ENCODE data around the gene MYLK. TPM values are rescaled to one million over a fixed set of nuclear protein-coding genes. Genes with fewer than 3 reads are reported as not detected.

MYLK gene
- total RNA-seq, 1 donor from 2014 or later, result 46.2 TPM

- no peak for DNase-seq (ENCODE audit: low read depth)
Measured at GRCh38 chr3:123778525-123778924, 105.6 kb downstream of the MYLK start.

GRCh38 chr3:123776071-123776782 lies 107.9 kb downstream of the MYLK start:
- DNase-seq (ENCODE audit: low read depth), result no peak

- no peak for DNase-seq (ENCODE audit: low read depth)
Measured at GRCh38 chr3:123774474-123774873, 109.7 kb downstream of the MYLK start.

DNA sequence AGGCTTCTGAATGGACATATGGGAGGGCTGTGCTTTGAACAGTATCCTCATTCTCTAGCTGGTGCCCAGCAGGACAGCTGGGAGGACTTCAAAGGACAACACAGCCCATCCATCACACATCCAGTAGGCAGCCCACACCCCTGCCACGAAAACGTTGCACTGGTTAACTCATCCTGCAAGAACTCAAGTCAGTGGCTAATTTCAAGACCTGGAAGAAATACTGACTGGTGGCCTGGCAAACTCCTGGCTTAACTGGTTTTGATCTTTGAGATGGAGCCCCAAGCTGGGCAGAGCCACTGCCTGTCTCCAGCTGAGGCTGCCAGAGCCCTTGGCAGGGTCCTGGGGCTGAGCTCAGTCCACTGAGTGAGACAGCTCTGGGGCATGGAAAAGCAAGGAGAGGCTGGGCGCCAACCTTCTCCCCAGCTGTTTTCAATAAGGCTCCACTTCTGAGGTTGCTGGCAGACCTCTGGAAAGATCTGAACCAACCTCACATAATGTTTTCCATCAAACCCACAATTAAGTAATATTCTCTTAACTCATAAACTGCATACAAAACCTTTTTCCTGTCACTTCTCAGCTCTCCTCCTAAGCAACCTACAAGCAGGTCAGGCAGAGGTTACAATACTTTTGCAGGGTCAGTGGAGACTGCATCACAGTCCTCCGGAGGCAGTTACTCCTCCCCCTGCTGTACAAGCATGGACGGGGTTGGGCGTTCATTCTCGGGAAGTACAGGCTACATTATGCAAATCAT lies 110.3 kb downstream of the MYLK start:
- DNase-seq (ENCODE audit: low read depth), result peak; percentile 96

DNA sequence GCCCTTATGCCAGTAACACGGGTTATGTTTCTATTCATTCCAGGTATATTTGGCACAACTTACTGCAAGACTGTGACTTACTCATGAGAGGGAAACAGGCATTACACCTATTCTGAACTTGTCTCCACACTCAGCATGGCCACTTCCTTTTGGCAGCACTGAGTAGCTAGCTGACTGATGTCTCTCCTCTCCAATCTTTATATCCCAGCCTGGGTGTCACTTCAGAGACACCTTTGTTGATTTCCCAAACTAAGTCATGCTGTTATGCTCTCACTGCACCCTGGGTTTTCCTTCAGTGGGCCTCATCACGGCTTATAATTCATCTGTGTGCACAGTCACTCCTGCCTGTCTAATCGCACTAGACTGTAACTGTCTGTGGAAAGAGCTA lies 114.8 kb downstream of the MYLK start:
- DNase-seq (ENCODE audit: low read depth), result no peak

GRCh38 chr3:123768480-123769355 lies 115.4 kb downstream of the MYLK start:
- DNase-seq (ENCODE audit: low read depth), result no peak

- no peak for DNase-seq (ENCODE audit: low read depth)
Measured at GRCh38 chr3:123767564-123768292, 116.4 kb downstream of the MYLK start.

GRCh38 chr3:123767009-123767372 lies 117.1 kb downstream of the MYLK start:
- no peak for DNase-seq (ENCODE audit: low read depth)

DNA sequence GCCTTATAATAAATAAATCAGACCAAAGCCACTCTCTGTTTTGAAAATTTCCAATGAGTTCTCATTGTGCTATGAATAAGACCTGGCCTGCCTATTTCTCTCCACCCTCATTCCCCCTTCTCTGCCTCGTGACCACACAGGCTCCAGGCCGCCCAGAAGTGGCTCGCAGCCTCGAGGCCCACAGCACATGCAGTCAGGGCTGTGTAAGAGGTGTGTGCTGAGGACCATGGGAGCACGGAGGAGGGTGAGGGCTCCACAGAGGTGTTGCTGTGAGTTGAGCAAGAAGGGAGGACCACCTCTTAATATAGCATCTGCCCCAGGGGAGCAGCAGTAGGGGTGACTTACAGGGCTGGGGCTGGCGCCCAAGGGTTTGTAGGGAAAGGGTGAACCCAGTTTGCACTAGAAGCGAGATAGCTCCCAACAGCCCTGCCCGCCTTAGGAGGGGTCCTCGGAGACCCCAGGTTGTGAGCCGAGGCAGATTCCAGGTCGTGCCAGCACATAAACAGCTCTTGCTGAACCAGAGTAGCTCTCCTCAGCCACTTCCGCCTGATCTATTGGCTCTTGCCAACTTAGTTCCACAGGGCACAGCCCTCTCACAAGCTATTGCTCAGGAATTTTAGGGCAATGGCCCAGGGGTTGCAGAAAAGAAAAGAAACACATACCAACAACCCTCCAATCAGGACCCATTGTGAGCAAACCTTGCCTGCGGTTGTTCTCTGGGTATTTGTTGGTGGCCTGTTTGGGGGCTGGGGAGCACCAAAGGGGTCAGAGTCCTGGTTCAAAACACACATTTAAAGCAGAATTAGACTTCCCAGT lies 117.7 kb downstream of the MYLK start:
- no peak for DNase-seq (ENCODE audit: low read depth)

DNA sequence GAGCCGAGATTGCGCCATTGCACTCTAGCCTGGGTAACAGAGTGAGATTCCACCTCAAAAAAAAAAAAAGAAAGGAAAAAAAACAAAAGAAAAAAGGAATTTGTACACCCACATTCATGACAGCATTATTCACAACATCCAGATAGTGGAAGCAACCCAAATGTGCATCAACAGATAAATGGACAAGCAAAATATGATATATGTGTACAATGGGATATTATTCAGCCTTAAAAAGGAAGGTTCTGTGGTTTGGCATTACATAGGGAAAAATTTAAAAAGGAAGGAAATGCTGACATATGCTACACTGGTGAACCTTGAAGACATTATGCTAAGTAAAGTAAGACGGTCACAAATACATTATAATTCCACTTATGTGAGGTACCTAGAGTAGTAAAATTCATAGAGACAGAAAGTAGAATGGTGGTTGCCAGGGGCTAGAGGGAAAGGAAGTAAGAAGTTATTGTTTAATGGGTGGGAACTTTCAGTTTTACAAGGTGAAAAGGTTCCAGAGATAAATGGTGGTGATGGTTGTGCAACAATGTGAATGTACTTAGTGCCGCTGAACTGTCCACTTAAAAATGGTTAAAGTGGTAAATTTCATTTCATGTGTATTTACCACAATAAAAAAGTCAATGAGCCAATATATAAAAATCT lies 118.5 kb downstream of the MYLK start:
- DNase-seq (ENCODE audit: low read depth), result no peak

- DNase-seq (ENCODE audit: low read depth), result no peak
Measured at GRCh38 chr3:123764647-123765046, 119.5 kb downstream of the MYLK start.

DNA sequence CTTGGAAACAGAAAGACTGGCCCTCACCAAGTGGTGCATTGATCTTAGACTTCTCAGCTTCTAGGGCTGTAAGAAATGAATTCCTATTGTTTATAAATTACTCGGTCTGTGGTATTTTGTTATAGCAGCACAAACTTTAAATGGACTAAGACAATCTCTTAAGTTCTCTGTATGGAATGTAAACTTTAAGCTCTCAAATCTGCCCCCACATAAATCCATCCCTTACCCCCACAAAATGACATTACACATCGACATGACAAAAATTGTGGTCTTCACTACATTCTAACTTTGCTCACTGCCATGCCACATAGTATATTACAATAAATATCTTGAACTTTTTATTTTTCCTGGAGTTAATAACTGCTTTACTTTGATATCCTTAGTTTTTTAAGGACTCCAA lies 121.3 kb downstream of the MYLK start:
- no peak for DNase-seq (ENCODE audit: low read depth)

- no peak for DNase-seq (ENCODE audit: low read depth)
Measured at GRCh38 chr3:123760817-123761216, 123.3 kb downstream of the MYLK start.

GRCh38 chr3:123759871-123760270 lies 124.3 kb downstream of the MYLK start:
- no peak for DNase-seq (ENCODE audit: low read depth)

DNA sequence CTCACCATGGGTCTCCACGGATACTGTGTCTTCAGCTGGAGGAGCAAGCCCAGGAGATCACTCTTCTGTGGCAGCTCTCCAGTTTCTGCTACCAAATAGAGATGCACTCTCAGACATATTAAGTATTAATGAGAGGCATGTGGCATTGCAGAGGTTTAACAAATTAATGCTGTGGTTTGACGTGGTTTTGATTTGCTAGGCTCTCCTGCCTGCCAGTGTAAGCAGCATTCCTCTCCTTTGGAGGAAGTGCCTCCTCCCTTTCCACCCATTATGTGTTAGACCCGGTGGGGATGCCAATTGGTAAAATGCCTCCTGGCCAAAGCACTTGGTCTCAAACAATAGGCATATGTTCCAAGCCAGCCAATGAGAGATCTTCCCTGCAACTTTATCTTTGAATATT lies 124.8 kb downstream of the MYLK start:
- peak; percentile 81 for DNase-seq (ENCODE audit: low read depth)

- peak; percentile 95 for DNase-seq (ENCODE audit: low read depth)
Measured at GRCh38 chr3:123758081-123758564, 126.0 kb downstream of the MYLK start.

GRCh38 chr3:123757281-123757940 lies 126.7 kb downstream of the MYLK start:
- peak; percentile 97 for DNase-seq (ENCODE audit: low read depth)

DNA sequence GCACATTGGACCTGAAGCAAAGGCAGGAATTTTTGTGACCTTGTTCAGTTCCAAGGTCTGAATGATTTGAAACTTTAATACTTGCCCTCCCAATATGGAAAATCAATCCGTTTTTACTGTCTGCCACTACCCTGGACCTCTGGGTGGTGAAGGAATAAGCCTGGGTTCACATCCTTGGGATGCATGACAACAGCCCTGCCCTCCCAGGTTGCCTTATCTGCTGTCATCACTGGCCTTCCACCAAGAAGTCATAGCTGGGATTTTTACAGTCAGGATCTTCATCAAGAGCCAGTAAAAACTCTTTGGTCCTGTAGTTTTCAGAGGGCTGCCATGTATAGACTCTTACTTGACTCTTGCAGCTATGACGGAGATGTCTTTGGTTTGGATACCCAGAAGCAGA lies 128.6 kb downstream of the MYLK start:
- no peak for DNase-seq (ENCODE audit: low read depth)

GRCh38 chr3:123755085-123755484 lies 129.0 kb downstream of the MYLK start:
- DNase-seq (ENCODE audit: low read depth), result no peak
